HL-60 (cell line): Measurements from ENCODE around the gene TEDC1.

Experiments
- CTCF ChIP-seq: IDR thresholded peaks from one replicate; pipeline ENCODE4 v1.5.1; 2011; ENCODE audit warnings: low read length, control low read depth, inconsistent platforms; ENCODE audit not compliant: insufficient read depth
- GABPA ChIP-seq: IDR thresholded peaks from 2 replicates; pipeline ENCODE4 v1.6.1; 2012; ENCODE audit warnings: low read depth
- REST ChIP-seq: IDR thresholded peaks from 2 replicates; pipeline ENCODE4 v1.6.1; 2012; ENCODE audit warnings: low read depth; ENCODE audit not compliant: insufficient replicate concordance
- SPI1 ChIP-seq: IDR thresholded peaks from 2 replicates; pipeline ENCODE4 v1.6.1; 2012; ENCODE audit warnings: low read depth, mild to moderate bottlenecking, borderline replicate concordance

GRCh38 chr14:105508601-105509000, 17.6 kb downstream of the TEDC1 start:
- no peak for TF ChIP-seq CTCF
- no peak for TF ChIP-seq REST
- no peak for TF ChIP-seq GABPA
- TF ChIP-seq SPI1 = no peak
